HUES48 (cell line): Measurements from ENCODE around the gene MYO18A.

Experiments
- H3K27ac ChIP-seq: one replicate; pipeline ENCODE4 v1.7.0; 2013; ENCODE audit warnings: low read depth, low read length, inconsistent platforms
- H3K27me3 ChIP-seq: 2 replicates; pipeline ENCODE4 v1.6.1; 2013; ENCODE audit warnings: mild to moderate bottlenecking, low read length; ENCODE audit not compliant: control insufficient read depth, insufficient read depth
- H3K36me3 ChIP-seq: 2 replicates; pipeline ENCODE4 v1.6.1; 2013; ENCODE audit warnings: low read length; ENCODE audit not compliant: control insufficient read depth, insufficient read depth
- H3K4me1 ChIP-seq: 2 replicates; pipeline ENCODE4 v1.6.1; 2013; ENCODE audit warnings: mild to moderate bottlenecking, low read length; ENCODE audit not compliant: control insufficient read depth, insufficient read depth
- H3K4me3 ChIP-seq: 2 replicates; pipeline ENCODE4 v1.5.1; 2013; ENCODE audit warnings: mild to moderate bottlenecking, low read depth, low read length
- H3K9ac ChIP-seq: 2 replicates; pipeline ENCODE4 v1.6.1; 2013; ENCODE audit warnings: mild to moderate bottlenecking, low read depth, low read length, moderate library complexity
- H3K9me3 ChIP-seq: 2 replicates; pipeline ENCODE4 v1.6.1; 2013; ENCODE audit warnings: low read length; ENCODE audit not compliant: control insufficient read depth, insufficient read depth

Gene MYO18A

GRCh38 chr17:29048440-29049368, 131.5 kb downstream of the MYO18A start:
- H3K4me3 ChIP-seq: no peak overlapping the region
- peak overlapping the region; percentile 38 for H3K27ac ChIP-seq
- peaks cover 13% of the 10 kb centered on the region for H3K4me1 ChIP-seq
- peaks cover 6% of the 10 kb centered on the region; the same call in 1 of the 2 replicates for H3K36me3 ChIP-seq
- no peaks in the 10 kb centered on the region for H3K9me3 ChIP-seq
- H3K9ac ChIP-seq: no peak overlapping the region
- H3K27me3 ChIP-seq: no peaks in the 10 kb centered on the region

GRCh38 chr17:29046473-29046839, 133.7 kb downstream of the MYO18A start:
- Histone ChIP-seq H3K36me3 (peaks cover 6% of the 10 kb centered on the region; the same call in 1 of the 2 replicates), H3K9ac (no peak overlapping the region), H3K4me1 (peaks cover 34% of the 10 kb centered on the region), H3K27ac (no peak overlapping the region), H3K4me3 (no peak overlapping the region), H3K9me3 (no peaks in the 10 kb centered on the region), H3K27me3 (no peaks in the 10 kb centered on the region)

- Histone ChIP-seq H3K9me3 (no peaks in the 10 kb centered on the region), H3K4me1 (peaks cover 34% of the 10 kb centered on the region), H3K9ac (no peak overlapping the region), H3K36me3 (peaks cover 6% of the 10 kb centered on the region; the same call in 1 of the 2 replicates), H3K27ac (no peak overlapping the region), H3K27me3 (no peaks in the 10 kb centered on the region), H3K4me3 (no peak overlapping the region)
These were observed 134.3 kb downstream of the MYO18A start for GRCh38 chr17:29045734-29046472.

- no peak overlapping the region for H3K9ac ChIP-seq
- H3K4me3 ChIP-seq: no peak overlapping the region
- peaks cover 6% of the 10 kb centered on the region; the same call in 1 of the 2 replicates for H3K36me3 ChIP-seq
- peaks cover 37% of the 10 kb centered on the region for H3K4me1 ChIP-seq
- H3K9me3 ChIP-seq: no peaks in the 10 kb centered on the region
- no peak overlapping the region for H3K27ac ChIP-seq
- H3K27me3 ChIP-seq: no peaks in the 10 kb centered on the region
These were observed 135.2 kb downstream of the MYO18A start for GRCh38 chr17:29045026-29045425.

- Histone ChIP-seq H3K4me3 (peak overlapping the region; percentile 16; the same call in 1 of the 2 replicates), H3K9me3 (no peaks in the 10 kb centered on the region), H3K4me1 (peaks cover 45% of the 10 kb centered on the region), H3K27me3 (no peaks in the 10 kb centered on the region), H3K36me3 (peaks cover 6% of the 10 kb centered on the region; the same call in 1 of the 2 replicates), H3K27ac (peak overlapping the region; percentile 94), H3K9ac (peak overlapping the region; percentile 62; the same call in 1 of the 2 replicates)
These were observed 136.6 kb downstream of the MYO18A start for GRCh38 chr17:29043539-29044145.

- Histone ChIP-seq H3K36me3 (peaks cover 6% of the 10 kb centered on the region; the same call in 1 of the 2 replicates), H3K4me3 (peak within 1 kb of the TSS; percentile 16; the same call in 1 of the 2 replicates), H3K9me3 (no peaks in the 10 kb centered on the region), H3K4me1 (peaks cover 47% of the 10 kb centered on the region), H3K27ac (peak within 1 kb of the TSS; percentile 94), H3K27me3 (no peaks in the 10 kb centered on the region), H3K9ac (peak within 1 kb of the TSS; percentile 62)
These were observed 137.3 kb downstream of the MYO18A start, which contains the start of gene PIPOX for GRCh38 chr17:29042679-29043538. TSS of gene PIPOX (plus strand) at chr17:29043141. CDS start at chr17:29043226, 85 bp downstream.

- H3K9me3 ChIP-seq: no peaks in the 10 kb centered on the region
- H3K27me3 ChIP-seq: no peaks in the 10 kb centered on the region
- peaks cover 6% of the 10 kb centered on the region; the same call in 1 of the 2 replicates for H3K36me3 ChIP-seq
- no peak overlapping the region; the same call in 1 of the 2 replicates for H3K9ac ChIP-seq
- peaks cover 55% of the 10 kb centered on the region for H3K4me1 ChIP-seq
- H3K4me3 ChIP-seq: no peak overlapping the region
- peak overlapping the region; percentile 94 for H3K27ac ChIP-seq
These were observed 138.0 kb downstream of the MYO18A start for GRCh38 chr17:29042026-29042678.

GRCh38 chr17:29041571-29041970, 138.6 kb downstream of the MYO18A start:
- H3K27me3 ChIP-seq: no peaks in the 10 kb centered on the region
- no peak overlapping the region for H3K4me3 ChIP-seq
- H3K9ac ChIP-seq: no peak overlapping the region
- H3K36me3 ChIP-seq: peaks cover 3% of the 10 kb centered on the region; the same call in 1 of the 2 replicates
- peaks cover 59% of the 10 kb centered on the region for H3K4me1 ChIP-seq
- H3K9me3 ChIP-seq: no peaks in the 10 kb centered on the region
- H3K27ac ChIP-seq: peak overlapping the region; percentile 94

GRCh38 chr17:29041091-29041490, 139.1 kb downstream of the MYO18A start:
- Histone ChIP-seq H3K27ac (no peak overlapping the region), H3K36me3 (no peaks in the 10 kb centered on the region), H3K27me3 (no peaks in the 10 kb centered on the region), H3K4me3 (no peak overlapping the region), H3K9me3 (no peaks in the 10 kb centered on the region), H3K9ac (no peak overlapping the region), H3K4me1 (peaks cover 63% of the 10 kb centered on the region)
